Colonic mucosa (tissue), 4 donors: ENCODE data around the gene SUSD4. TPM values are rescaled to one million over a fixed set of nuclear protein-coding genes. Genes with fewer than 3 reads are reported as not detected.

Source experiments
- DNase-seq: peaks from one replicate; pipeline ENCODE4 v3.0.0-alpha.2; 2020
- H3K27ac ChIP-seq: fragments of 200-600 bp; one replicate; pipeline ENCODE4 v1.8.0; 2021
- H3K27me3 ChIP-seq: fragments of 200-600 bp; one replicate; pipeline ENCODE4 v1.8.0; 2021
- H3K36me3 ChIP-seq: fragments of 200-600 bp; one replicate; pipeline ENCODE4 v1.8.0; 2021
- H3K4me1 ChIP-seq: fragments of 200-600 bp; one replicate; pipeline ENCODE4 v1.8.0; 2021; ENCODE audit warnings: mild to moderate bottlenecking
- H3K4me3 ChIP-seq: fragments of 200-600 bp; one replicate; pipeline ENCODE4 v1.8.0; 2021
- H3K9ac ChIP-seq, 2 donors: one replicate each; pipeline ENCODE4 v1.7.0; 2013; ENCODE audit warnings: control low read depth in 2 of 2, low read depth in 2 of 2, low read length in 2 of 2
- H3K9me3 ChIP-seq: fragments of 200-600 bp; one replicate; pipeline ENCODE4 v1.8.0; 2021
- CTCF ChIP-seq: fragments of 200-600 bp; IDR thresholded peaks from one replicate; pipeline ENCODE4 v1.8.0; 2022; ENCODE audit warnings: antibody characterized with exemption, mild to moderate bottlenecking
- intact Hi-C: fragments of 100-400 bp; cut with DNase I; formaldehyde crosslinking; loops from one replicate; pipeline ENCODE4 v1.14.1; 2022
- total RNA-seq, 2 donors: library from RNA; stranded (reverse); fragmentation: NEBNext Ultra II Directional in 1 of 2; extraction: Animal tissue kit (Norgen Biotek cat#: 25700) in 1 of 2; gene quantifications; one replicate each; pipeline ENCODE4 v1.2.1, GENCODE V29; 2021
- donor health status: healthy.
- donor health status: DM: no; HTN: no; CAD: no.
- donor health status: DM: no; HTN: no; CAD: no.

SUSD4 gene
- total RNA-seq, 2 donors from 2014 or later: 0.15 to 0.37 TPM

GRCh38 chr1:223347583-223347982 lies 16.4 kb downstream of the SUSD4 start:
- Histone ChIP-seq H3K27ac (no peak overlapping the region), H3K9ac (no peak overlapping the region), H3K27me3 (no peaks in the 10 kb centered on the region), H3K9me3 (no peaks in the 10 kb centered on the region), H3K36me3 (no peaks in the 10 kb centered on the region), H3K4me1 (no peaks in the 10 kb centered on the region), H3K4me3 (no peak overlapping the region)
- no peak for TF ChIP-seq CTCF
- no peak for DNase-seq
- intact Hi-C loops: no loop called here

- Histone ChIP-seq H3K9me3 (no peaks in the 10 kb centered on the region), H3K9ac (no peak overlapping the region), H3K27ac (no peak overlapping the region), H3K4me3 (no peak overlapping the region), H3K36me3 (no peaks in the 10 kb centered on the region), H3K4me1 (no peaks in the 10 kb centered on the region), H3K27me3 (no peaks in the 10 kb centered on the region)
- intact Hi-C loops: no loop called here
- TF ChIP-seq CTCF: no peak
- no peak for DNase-seq
Measured at GRCh38 chr1:223346311-223346710, 17.7 kb downstream of the SUSD4 start.

GRCh38 chr1:223345720-223346119 lies 18.3 kb downstream of the SUSD4 start:
- H3K9ac ChIP-seq: no peak overlapping the region
- no peaks in the 10 kb centered on the region for H3K4me1 ChIP-seq
- no peak overlapping the region for H3K27ac ChIP-seq
- no peak overlapping the region for H3K4me3 ChIP-seq
- DNase-seq: no peak
- TF ChIP-seq CTCF: no peak
- no peaks in the 10 kb centered on the region for H3K36me3 ChIP-seq
- H3K9me3 ChIP-seq: no peaks in the 10 kb centered on the region
- intact Hi-C loops: no loop called here
- no peaks in the 10 kb centered on the region for H3K27me3 ChIP-seq

- Histone ChIP-seq H3K9ac (no peak overlapping the region), H3K27me3 (no peaks in the 10 kb centered on the region), H3K4me3 (no peak overlapping the region), H3K9me3 (no peaks in the 10 kb centered on the region), H3K4me1 (no peaks in the 10 kb centered on the region), H3K36me3 (no peaks in the 10 kb centered on the region), H3K27ac (no peak overlapping the region)
- no peak for TF ChIP-seq CTCF
- intact Hi-C loops: no loop called here
- no peak for DNase-seq
Measured at GRCh38 chr1:223344491-223344890, 19.5 kb downstream of the SUSD4 start.

- Histone ChIP-seq H3K9ac (no peak overlapping the region), H3K27ac (no peak overlapping the region)
- no peak for DNase-seq
Measured at GRCh38 chr1:223343692-223344091, 20.3 kb downstream of the SUSD4 start.

More at GRCh38 chr1:223343692-223344091, 20.3 kb downstream of the SUSD4 start:
- no peaks in the 10 kb centered on the region for H3K4me1 ChIP-seq
- no peaks in the 10 kb centered on the region for H3K27me3 ChIP-seq
- H3K9me3 ChIP-seq: no peaks in the 10 kb centered on the region
- no peak for TF ChIP-seq CTCF
- intact Hi-C loops: no loop called here
- no peak overlapping the region for H3K4me3 ChIP-seq
- no peaks in the 10 kb centered on the region for H3K36me3 ChIP-seq
